ENCODE data around the gene NFASC. TPM values are rescaled to one million over a fixed set of nuclear protein-coding genes. Genes with fewer than 3 reads are reported as not detected.

The NFASC gene
- total and polyA plus RNA-seq, 9 of the 15 experiments (the other 6 are each of a cell fraction or from before 2014, with no cell fraction given): 0.03 to 0.16 (median 0.06) TPM; not detected in 6

DNA sequence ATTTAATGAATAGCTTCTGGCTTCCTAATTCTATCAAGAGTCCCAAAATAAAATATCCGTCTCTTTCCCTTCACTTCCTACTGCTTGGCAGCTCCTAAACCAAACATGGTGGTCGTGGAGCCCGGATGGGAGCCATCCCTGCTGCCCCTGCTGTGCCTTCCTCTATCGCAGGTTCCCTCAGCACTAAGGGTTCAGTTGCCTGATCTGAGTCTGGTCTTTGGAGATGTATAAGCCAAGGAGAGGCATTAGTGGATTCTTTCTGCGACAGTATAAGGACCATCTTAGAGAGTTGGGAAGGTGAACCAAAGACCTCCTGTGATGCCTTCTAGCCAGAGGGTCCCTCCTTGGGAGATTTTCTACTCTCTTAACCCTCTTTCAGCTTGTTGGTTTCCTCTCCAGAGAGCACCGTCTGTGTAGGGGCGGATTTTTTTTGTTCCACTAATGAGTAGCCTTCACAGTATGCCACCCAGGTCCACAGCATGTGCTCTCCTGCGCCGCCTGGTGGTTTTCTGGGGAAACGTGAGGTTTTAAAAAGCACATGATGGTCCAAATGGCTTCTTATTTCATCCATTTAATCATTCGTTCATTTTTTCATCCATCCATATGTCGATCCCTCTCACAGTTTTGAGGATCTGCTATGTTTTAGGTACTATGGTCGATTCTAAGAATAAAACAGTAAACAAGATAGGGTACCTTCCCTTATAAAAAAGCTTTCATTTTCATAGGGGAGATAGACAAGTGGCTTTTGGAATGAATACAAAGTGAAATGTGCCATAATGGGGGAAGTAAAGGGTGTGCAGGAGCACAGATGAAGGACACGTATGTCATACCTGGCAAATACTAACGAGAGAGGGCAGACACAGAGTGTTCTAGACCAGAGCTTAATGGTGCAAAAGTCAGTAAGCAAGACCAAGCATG lies 71.0 kb downstream of the NFASC start:
- Histone ChIP-seq H3K27ac (ENCODE audit: extremely low read depth, low read depth, low read length) (no peak overlapping the region), H3K4me1 (replicated peaks in 1 of 2; ENCODE audit: control insufficient read depth in 2 of 2, insufficient read depth in 2 of 2, low read length in 2 of 2) (no peaks in the 10 kb centered on the region), H4K20me1 (replicated peaks; ENCODE audit: control insufficient read depth, insufficient read depth, low read length) (no peaks in the 10 kb centered on the region), H3K9me1 (ENCODE audit: control insufficient read depth, insufficient read depth, low read length) (no peaks in the 10 kb centered on the region), H3K4me3 (no peak overlapping the region), H2AFZ (ENCODE audit: low read depth, low read length) (no peak overlapping the region), H3K27me3 (ENCODE audit: control insufficient read depth in 2 of 2, insufficient read depth in 2 of 2, low read length in 2 of 2) (peaks cover 10 to 45% of the 10 kb centered on the region in 2 experiments; a peak in 3 of 5 replicates), H3K36me3 (ENCODE audit: control insufficient read depth, insufficient read depth, low read length) (no peaks in the 10 kb centered on the region), H3K79me2 (ENCODE audit: control insufficient read depth, insufficient read depth, low read length) (no peaks in the 10 kb centered on the region), H3K4me2 (ENCODE audit: insufficient read depth, low read length) (no peak overlapping the region), H3K9ac (ENCODE audit: insufficient read depth in 1 of 2, low read depth in 2 of 2, low read length in 2 of 2) (no peak overlapping the region), H3K9me3 (replicated peaks; ENCODE audit: control insufficient read depth, insufficient read depth, low read depth, low read length) (no peaks in the 10 kb centered on the region)
- DNase-seq (ENCODE audit: extremely low read depth in 1 of 4, low spot score in 3 of 4): peak; percentile 73 to 77 (median 75)
- peak; percentile 97 for FAIRE-seq
- no TSS peak for BruUV-seq (replicated peaks)
- WGBS (ENCODE audit: insufficient coverage, low coverage, missing lambda C conversion rate): 4% methylated on average over 15 of the region's 15 CpGs
- POLR2A ChIA-PET: interaction anchor here (0.7 to 1.1 kb wide), 3 partner anchors 14 to 219 kb away, joined by 3 read pairs; no protein-coding TSS in a partner anchor
- in situ Hi-C loops (cut with MboI) (no loop called here), intact Hi-C loops (cut with micrococcal nuclease) (loop anchor here (1.0 to 10.0 kb wide), 3 partner anchors 114 to 377 kb away; no protein-coding TSS in a partner anchor)
- peak; percentile 93 for ATAC-seq
- CTCF ChIA-PET (ENCODE audit: low intra/inter-chr PET ratio): interaction anchor here (0.6 to 2.9 kb wide), 4 partner anchors 100 to 1271 kb away, joined by 3 to 26 read pairs (median 5); no protein-coding TSS in a partner anchor
- no peak for TF ChIP-seq SREBF1 (IDR thresholded peaks at IDR 0.05; ENCODE audit: borderline replicate concordance, low read depth, low read length)
- TF ChIP-seq, protein P1, sequence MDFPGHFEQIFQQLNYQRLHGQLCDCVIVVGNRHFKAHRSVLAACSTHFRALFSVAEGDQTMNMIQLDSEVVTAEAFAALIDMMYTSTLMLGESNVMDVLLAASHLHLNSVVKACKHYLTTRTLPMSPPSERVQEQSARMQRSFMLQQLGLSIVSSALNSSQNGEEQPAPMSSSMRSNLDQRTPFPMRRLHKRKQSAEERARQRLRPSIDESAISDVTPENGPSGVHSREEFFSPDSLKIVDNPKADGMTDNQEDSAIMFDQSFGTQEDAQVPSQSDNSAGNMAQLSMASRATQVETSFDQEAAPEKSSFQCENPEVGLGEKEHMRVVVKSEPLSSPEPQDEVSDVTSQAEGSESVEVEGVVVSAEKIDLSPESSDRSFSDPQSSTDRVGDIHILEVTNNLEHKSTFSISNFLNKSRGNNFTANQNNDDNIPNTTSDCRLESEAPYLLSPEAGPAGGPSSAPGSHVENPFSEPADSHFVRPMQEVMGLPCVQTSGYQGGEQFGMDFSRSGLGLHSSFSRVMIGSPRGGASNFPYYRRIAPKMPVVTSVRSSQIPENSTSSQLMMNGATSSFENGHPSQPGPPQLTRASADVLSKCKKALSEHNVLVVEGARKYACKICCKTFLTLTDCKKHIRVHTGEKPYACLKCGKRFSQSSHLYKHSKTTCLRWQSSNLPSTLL (IDR thresholded peaks at IDR 0.05): no peak
- TF ChIP-seq, protein P2, sequence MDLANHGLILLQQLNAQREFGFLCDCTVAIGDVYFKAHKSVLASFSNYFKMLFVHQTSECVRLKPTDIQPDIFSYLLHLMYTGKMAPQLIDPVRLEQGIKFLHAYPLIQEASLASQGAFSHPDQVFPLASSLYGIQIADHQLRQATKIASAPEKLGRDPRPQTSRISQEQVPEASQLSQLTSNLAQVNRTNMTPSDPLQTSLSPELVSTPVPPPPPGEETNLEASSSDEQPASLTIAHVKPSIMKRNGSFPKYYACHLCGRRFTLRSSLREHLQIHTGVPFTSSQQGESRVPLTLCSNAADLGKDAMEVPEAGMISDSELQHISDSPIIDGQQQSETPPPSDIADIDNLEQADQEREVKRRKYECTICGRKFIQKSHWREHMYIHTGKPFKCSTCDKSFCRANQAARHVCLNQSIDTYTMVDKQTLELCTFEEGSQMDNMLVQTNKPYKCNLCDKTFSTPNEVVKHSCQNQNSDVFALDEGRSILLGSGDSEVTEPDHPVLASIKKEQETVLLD (IDR thresholded peaks at IDR 0.05): no peak
- TF ChIP-seq SMAD3 (CRISPR knock-in tag; conservative IDR thresholded peaks at IDR 0.05): no peak
- TF ChIP-seq HMGN3 (IDR thresholded peaks at IDR 0.05; ENCODE audit: borderline replicate concordance, extremely low read depth, insufficient read length, low read depth, low read length): no peak
- TF ChIP-seq, protein P3, sequence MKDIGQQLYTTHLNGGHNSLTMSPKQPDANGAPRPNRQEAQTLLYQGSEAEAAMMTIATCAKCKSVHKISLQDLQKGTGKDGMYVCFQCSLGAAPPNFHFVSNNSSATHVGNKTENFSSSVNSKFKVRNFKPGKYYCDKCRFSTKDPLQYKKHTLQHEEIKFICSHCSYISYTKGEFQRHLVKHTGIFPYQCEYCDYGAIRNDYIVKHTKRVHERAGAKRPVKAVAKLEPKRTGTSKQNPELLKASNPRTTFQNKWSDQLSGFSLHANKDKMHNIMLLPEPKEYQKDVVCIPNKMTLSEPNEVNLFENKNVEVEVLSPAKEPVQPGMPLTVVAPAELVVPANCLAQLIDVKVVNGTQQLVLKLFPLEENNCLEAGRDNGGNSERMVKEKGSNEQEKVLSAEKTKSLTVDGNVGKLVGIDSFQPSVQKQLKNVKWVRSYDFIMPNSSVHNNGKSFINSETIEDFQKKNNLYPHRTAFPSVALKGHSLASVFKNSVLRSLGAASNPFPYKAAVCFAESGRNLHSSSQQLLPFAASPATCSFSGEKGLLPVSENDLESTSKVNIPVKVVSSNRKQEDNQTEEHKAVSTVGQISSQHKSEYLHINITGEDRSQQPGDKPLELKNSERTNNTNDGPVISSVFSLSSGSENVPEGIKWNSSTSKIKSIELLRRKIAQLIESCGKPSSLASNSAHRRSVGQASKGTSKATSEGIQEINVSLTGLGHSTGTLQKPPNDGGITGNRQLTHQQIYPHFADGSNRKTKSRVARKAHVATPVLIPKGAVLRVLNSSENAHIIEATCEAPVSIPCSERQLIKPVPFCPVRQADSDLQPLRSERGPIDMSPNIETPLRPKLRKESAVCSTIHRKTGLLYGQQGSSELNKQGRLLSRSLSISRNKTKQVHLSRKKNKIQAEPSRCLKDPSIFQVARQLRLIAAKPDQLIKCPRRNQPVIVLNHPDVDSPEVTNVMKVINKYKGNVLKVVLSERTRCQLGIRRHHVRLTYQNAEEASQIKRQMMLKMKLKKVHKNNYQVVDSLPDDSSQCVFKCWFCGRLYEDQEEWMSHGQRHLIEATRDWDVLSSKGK (CRISPR knock-in tag; IDR thresholded peaks at IDR 0.05): no peak
- TF ChIP-seq, protein P4, sequence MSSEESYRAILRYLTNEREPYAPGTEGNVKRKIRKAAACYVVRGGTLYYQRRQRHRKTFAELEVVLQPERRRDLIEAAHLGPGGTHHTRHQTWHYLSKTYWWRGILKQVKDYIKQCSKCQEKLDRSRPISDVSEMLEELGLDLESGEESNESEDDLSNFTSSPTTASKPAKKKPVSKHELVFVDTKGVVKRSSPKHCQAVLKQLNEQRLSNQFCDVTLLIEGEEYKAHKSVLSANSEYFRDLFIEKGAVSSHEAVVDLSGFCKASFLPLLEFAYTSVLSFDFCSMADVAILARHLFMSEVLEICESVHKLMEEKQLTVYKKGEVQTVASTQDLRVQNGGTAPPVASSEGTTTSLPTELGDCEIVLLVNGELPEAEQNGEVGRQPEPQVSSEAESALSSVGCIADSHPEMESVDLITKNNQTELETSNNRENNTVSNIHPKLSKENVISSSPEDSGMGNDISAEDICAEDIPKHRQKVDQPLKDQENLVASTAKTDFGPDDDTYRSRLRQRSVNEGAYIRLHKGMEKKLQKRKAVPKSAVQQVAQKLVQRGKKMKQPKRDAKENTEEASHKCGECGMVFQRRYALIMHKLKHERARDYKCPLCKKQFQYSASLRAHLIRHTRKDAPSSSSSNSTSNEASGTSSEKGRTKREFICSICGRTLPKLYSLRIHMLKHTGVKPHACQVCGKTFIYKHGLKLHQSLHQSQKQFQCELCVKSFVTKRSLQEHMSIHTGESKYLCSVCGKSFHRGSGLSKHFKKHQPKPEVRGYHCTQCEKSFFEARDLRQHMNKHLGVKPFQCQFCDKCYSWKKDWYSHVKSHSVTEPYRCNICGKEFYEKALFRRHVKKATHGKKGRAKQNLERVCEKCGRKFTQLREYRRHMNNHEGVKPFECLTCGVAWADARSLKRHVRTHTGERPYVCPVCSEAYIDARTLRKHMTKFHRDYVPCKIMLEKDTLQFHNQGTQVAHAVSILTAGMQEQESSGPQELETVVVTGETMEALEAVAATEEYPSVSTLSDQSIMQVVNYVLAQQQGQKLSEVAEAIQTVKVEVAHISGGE (CRISPR knock-in tag; IDR thresholded peaks at IDR 0.05): no peak

All from K562 (cell line).